H1 (cell line): ENCODE data around the gene SNAPC2. TPM values are rescaled to one million over a fixed set of nuclear protein-coding genes. Genes with fewer than 3 reads are reported as not detected.

Experiments
- CTCF ChIA-PET: fragments of 300-600 bp; sonication (Branson Sonifier 250); formaldehyde crosslinking; loops from one replicate; lab custom pipeline; 2021; ENCODE audit not compliant: partially characterized antibody; lab: Charles Lee
- POLR2A ChIA-PET: fragments of 300-600 bp; sonication (Branson Sonifier 250); formaldehyde crosslinking; loops from one replicate; lab custom pipeline; 2021; ENCODE audit warnings: inconsistent platforms; ENCODE audit not compliant: partially characterized antibody; lab: Charles Lee
- DNase-seq, 2 experiments: peaks; one replicate each; pipeline versions ENCODE4 v3.0.0 to v3.0.0-alpha.2; 2010 to 2022; ENCODE audit warnings: low spot score in 2 of 2, low read depth in 1 of 2, mixed read lengths in 1 of 2
- FAIRE-seq: peaks from 2 replicates; lab custom pipeline; 2011; peaks lifted over from hg19 to GRCh38; lab: Jason Lieb, UNC
- H2AFZ ChIP-seq: 2 replicates; pipeline ENCODE4 v1.8.1; 2012; ENCODE audit warnings: low read length, inconsistent platforms
- H2AK5ac ChIP-seq: 2 replicates; pipeline ENCODE4 v1.6.1; 2013; ENCODE audit warnings: low read depth, low read length
- H2BK120ac ChIP-seq: replicated peaks from 2 replicates; pipeline ENCODE3; 2013; ENCODE audit warnings: low read depth, low read length, inconsistent platforms
- H2BK12ac ChIP-seq: 2 replicates; pipeline ENCODE4 v1.6.1; 2013; ENCODE audit warnings: low read depth, low read length
- H2BK15ac ChIP-seq: 2 replicates; pipeline ENCODE4 v1.6.1; 2013; ENCODE audit warnings: low read length
- H2BK20ac ChIP-seq: 2 replicates; pipeline ENCODE4 v1.6.1; 2013; ENCODE audit warnings: low read length
- H2BK5ac ChIP-seq: 2 replicates; pipeline ENCODE4 v1.6.1; 2013; ENCODE audit warnings: low read depth, low read length
- H3K14ac ChIP-seq: 2 replicates; pipeline ENCODE4 v1.6.1; 2013; ENCODE audit warnings: inconsistent platforms; ENCODE audit not compliant: insufficient read length
- H3K18ac ChIP-seq: 2 replicates; pipeline ENCODE4 v1.6.1; 2013; ENCODE audit warnings: low read length; ENCODE audit errors: extremely low read depth
- H3K23ac ChIP-seq: 2 replicates; pipeline ENCODE4 v1.6.1; 2013; ENCODE audit warnings: inconsistent platforms; ENCODE audit not compliant: insufficient read length
- H3K23me2 ChIP-seq: 2 replicates; pipeline ENCODE4 v1.6.1; 2013; ENCODE audit warnings: low read depth, low read length
- H3K27ac ChIP-seq: 2 replicates; pipeline ENCODE4 v1.6.1; 2011; ENCODE audit warnings: low read depth, low read length, inconsistent platforms
- H3K27me3 ChIP-seq, 4 experiments: replicated peaks in 1 of 4; 1 replicate in 1 of 4; 2 replicates in 3 of 4; pipeline versions ENCODE4 v1.6.1 to v1.8.1; 2011 to 2013; ENCODE audit warnings: low read length in 3 of 4, mild to moderate bottlenecking in 3 of 4, inconsistent platforms in 2 of 4, mixed read lengths in 2 of 4, moderate library complexity in 1 of 4; ENCODE audit not compliant: control insufficient read depth in 3 of 4, insufficient read depth in 3 of 4; ENCODE audit errors: extremely low read depth in 1 of 4
- H3K36me3 ChIP-seq, 4 experiments: 2 replicates each; pipeline versions ENCODE4 v1.6.1 to v1.8.1; 2011 to 2013; ENCODE audit warnings: mild to moderate bottlenecking in 4 of 4, low read length in 3 of 4, moderate library complexity in 2 of 4, control low read depth in 1 of 4, inconsistent platforms in 1 of 4; ENCODE audit not compliant: insufficient read depth in 4 of 4, control insufficient read depth in 2 of 4
- H3K4ac ChIP-seq: replicated peaks from 2 replicates; pipeline ENCODE3; 2013; ENCODE audit warnings: low read length, low read depth, mixed read lengths, inconsistent platforms; ENCODE audit not compliant: insufficient read length
- H3K4me1 ChIP-seq, 4 experiments: replicated peaks in 1 of 4; 1 replicate in 1 of 4; 2 replicates in 3 of 4; pipeline versions ENCODE4 v1.6.1 to v1.8.1; 2011 to 2013; ENCODE audit warnings: low read length in 3 of 4, inconsistent platforms in 2 of 4, mixed read lengths in 1 of 4; ENCODE audit not compliant: insufficient read depth in 4 of 4, control insufficient read depth in 3 of 4
- H3K4me2 ChIP-seq, 2 experiments: 2 replicates each; pipeline versions ENCODE4 v1.6.1 to v1.8.1; 2011 to 2013; ENCODE audit warnings: low read depth in 2 of 2, low read length in 2 of 2, control low read depth in 1 of 2, inconsistent platforms in 1 of 2, mild to moderate bottlenecking in 1 of 2; ENCODE audit not compliant: insufficient read depth in 1 of 2
- H3K4me3 ChIP-seq, 4 experiments: fragments of 200-600, 300-600 bp in 1 of 4; sonication (generic), shearing (Covaris generic), sonication (Bioruptor Twin) in 1 of 4; 2 replicates each; pipeline versions ENCODE4 v1.5.1 to v1.8.1; 2011 to 2016; ENCODE audit warnings: low read length in 4 of 4, low read depth in 3 of 4, control low read depth in 2 of 4, inconsistent platforms in 2 of 4, mild to moderate bottlenecking in 2 of 4, mixed read lengths in 1 of 4, moderate library complexity in 1 of 4; ENCODE audit not compliant: insufficient read depth in 2 of 4; ENCODE audit errors: extremely low read depth in 1 of 4
- H3K56ac ChIP-seq: replicated peaks from 2 replicates; pipeline ENCODE3; 2013; ENCODE audit warnings: low read depth, mild to moderate bottlenecking, mixed read lengths, low read length, inconsistent platforms; ENCODE audit not compliant: insufficient read length
- H3K79me1 ChIP-seq: 2 replicates; pipeline ENCODE4 v1.6.1; 2013; ENCODE audit warnings: low read depth, low read length, control low read depth
- H3K79me2 ChIP-seq, 2 experiments: 2 replicates each; pipeline versions ENCODE4 v1.6.1 to v1.8.1; 2012 to 2013; ENCODE audit warnings: low read length in 2 of 2, mild to moderate bottlenecking in 2 of 2, inconsistent platforms in 1 of 2; ENCODE audit not compliant: insufficient read depth in 2 of 2, control insufficient read depth in 1 of 2
- H3K9ac ChIP-seq, 4 experiments: replicated peaks in 1 of 4; 1 replicate in 1 of 4; 2 replicates in 3 of 4; pipeline versions ENCODE4 v1.6.1 to v1.8.1; 2011 to 2013; ENCODE audit warnings: low read depth in 3 of 4, low read length in 3 of 4, control low read depth in 2 of 4, mild to moderate bottlenecking in 2 of 4, moderate library complexity in 2 of 4, inconsistent platforms in 1 of 4; ENCODE audit errors: extremely low read depth in 1 of 4
- H3K9me3 ChIP-seq, 2 experiments: 2 replicates each; pipeline versions ENCODE4 v1.6.1 to v1.8.1; 2012 to 2013; ENCODE audit warnings: mild to moderate bottlenecking in 2 of 2, moderate library complexity in 2 of 2, control low read depth in 1 of 2, inconsistent platforms in 1 of 2, low read depth in 1 of 2, low read length in 1 of 2, mixed read lengths in 1 of 2; ENCODE audit not compliant: insufficient read depth in 2 of 2
- H4K20me1 ChIP-seq, 2 experiments: replicated peaks in 1 of 2; 2 replicates each; pipeline versions ENCODE3 to v1.8.1; 2011 to 2013; ENCODE audit warnings: inconsistent platforms in 2 of 2, low read length in 2 of 2, mild to moderate bottlenecking in 1 of 2; ENCODE audit not compliant: insufficient read depth in 2 of 2, control insufficient read depth in 1 of 2
- H4K5ac ChIP-seq: 2 replicates; pipeline ENCODE4 v1.6.1; 2013; ENCODE audit warnings: low read length, low read depth, mixed read lengths, inconsistent platforms; ENCODE audit not compliant: insufficient read length
- H4K8ac ChIP-seq: 2 replicates; pipeline ENCODE4 v1.8.0; 2013; ENCODE audit warnings: mild to moderate bottlenecking, moderate library complexity, low read length, inconsistent platforms; ENCODE audit not compliant: insufficient read depth; ENCODE audit errors: extremely low read depth
- H4K91ac ChIP-seq: replicated peaks from 2 replicates; pipeline ENCODE3; 2013; ENCODE audit warnings: low read length, mixed read lengths, inconsistent platforms; ENCODE audit not compliant: insufficient read length
- ATF2 ChIP-seq: IDR thresholded peaks from 2 replicates; pipeline ENCODE4 v1.6.1; 2012; ENCODE audit warnings: low read length, inconsistent platforms
- CREB1 ChIP-seq: IDR thresholded peaks from 2 replicates; pipeline ENCODE4 v1.6.1; 2012; ENCODE audit warnings: inconsistent platforms
- EZH2 ChIP-seq: fragments of 200-600 bp; sonication (generic); IDR thresholded peaks from 2 replicates; pipeline ENCODE4 v1.7.1; 2012; ENCODE audit warnings: low read depth, mild to moderate bottlenecking, moderate library complexity, low read length, inconsistent platforms; ENCODE audit not compliant: severe bottlenecking
- SIX5 ChIP-seq: IDR thresholded peaks from 2 replicates; pipeline ENCODE4 v1.6.1; 2011; ENCODE audit warnings: mild to moderate bottlenecking, low read depth, low read length
- WGBS, 2 experiments: shearing (Covaris generic) in 1 of 2; methylation state at CpG; one replicate each; pipeline versions ENCODE4 v1.1.6 to v1.1.7; 2013 to 2015; ENCODE audit warnings: low lambda C conversion rate in 2 of 2, mixed read lengths in 2 of 2, inconsistent platforms in 1 of 2, low coverage in 1 of 2, missing lambda C conversion rate in 1 of 2; ENCODE audit not compliant: insufficient replicate concordance in 2 of 2, insufficient coverage in 1 of 2, insufficient read length in 1 of 2; ENCODE audit errors: extremely low coverage in 1 of 2, missing lambda C conversion rate in 1 of 2; 5-methylcytosine and 5-hydroxymethylcytosine counted together
- polyA plus RNA-seq, 7 experiments: library from polyadenylated mRNA; depleted of rRNA in 3 of 7; stranded (reverse) in 5 of 7; unstranded in 2 of 7; fragments of >200 nt in 5 of 7; fragments of 200-250 nt in 2 of 7; gene quantifications; 1 replicate in 5 of 7; 2 replicates in 1 of 7; 4 replicates in 1 of 7; pipeline versions ENCODE4 v1.2.1 to v1.2.3, GENCODE V29; 2011 to 2013; ENCODE audit warnings: missing spikeins in 2 of 7, mixed read lengths in 2 of 7
- total RNA-seq: library from RNA; stranded (reverse); fragmentation: NEBNext Ultra II Directional; extraction: Animal tissue kit (Norgen Biotek cat#: 25700); gene quantifications from 2 replicates; pipeline ENCODE4 v1.2.1, GENCODE V29; 2021

The SNAPC2 gene
- total and polyA plus RNA-seq, 2 of the 8 experiments (the other 6 are each of a cell fraction or from before 2014, with no cell fraction given), result 18.2 to 20.3 TPM

DNA sequence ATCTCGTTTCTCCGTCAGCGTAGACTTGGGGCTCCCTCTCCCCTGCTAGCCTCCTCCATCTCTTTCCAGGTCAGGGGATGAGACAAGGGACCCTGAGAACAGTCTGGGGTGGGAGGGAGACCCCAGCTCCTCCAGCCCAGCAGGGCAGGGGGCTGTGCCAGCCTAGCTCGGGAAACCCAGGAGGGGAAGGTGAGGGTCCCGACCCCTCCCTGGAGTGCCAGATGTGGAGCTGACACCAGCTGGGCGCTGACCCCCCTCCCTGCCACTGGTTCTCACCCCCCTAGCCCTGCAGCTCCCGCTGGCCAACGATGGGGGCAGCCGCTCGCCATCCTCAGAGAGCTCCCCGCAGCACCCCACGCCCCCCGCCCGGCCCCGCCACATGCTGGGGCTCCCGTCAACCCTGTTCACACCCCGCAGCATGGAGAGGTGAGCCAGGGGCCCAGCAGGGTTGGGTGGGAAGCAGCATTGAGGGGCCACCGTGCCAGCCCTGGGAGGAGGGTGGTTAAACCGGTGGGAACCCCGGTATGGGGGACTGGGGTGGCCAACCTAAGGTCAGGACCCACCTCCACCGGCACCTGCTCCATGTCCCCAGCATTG lies 10.6 kb upstream of the SNAPC2 start:
- no peak overlapping the region for H2BK20ac ChIP-seq
- H3K4me3 ChIP-seq, result no peak overlapping the region
- H2BK5ac ChIP-seq, result no peak overlapping the region
- peaks cover 2% of the 10 kb centered on the region; the same call in 1 of the 2 replicates for H3K23me2 ChIP-seq
- POLR2A ChIA-PET, result interaction anchor here (1.5 to 2.3 kb wide), 4 partner anchors 9 to 52 kb away, joined by 4 to 12 read pairs (median 8); partner anchors contain the start of gene TIMM44
- H3K9ac ChIP-seq, result no peak overlapping the region
- no peak overlapping the region for H3K56ac ChIP-seq
- H2BK120ac ChIP-seq, result no peak overlapping the region
- no peaks in the 10 kb centered on the region for H3K9me3 ChIP-seq
- no peak overlapping the region for H3K14ac ChIP-seq
- H3K23ac ChIP-seq, result no peak overlapping the region
- H3K36me3 ChIP-seq, result peaks cover 5 to 30% (median 16%) of the 10 kb centered on the region in 4 experiments; a peak in 5 of 8 replicates
- TF ChIP-seq ATF2 (no peak), SIX5 (no peak), EZH2 (no peak), CREB1 (no peak)
- DNase-seq (no peak), FAIRE-seq (no peak)
- no peak overlapping the region for H3K4ac ChIP-seq
- H4K5ac ChIP-seq, result no peak overlapping the region
- peaks cover 0 to 3% (median 3%) of the 10 kb centered on the region in 4 experiments; a peak in 5 of 7 replicates for H3K4me1 ChIP-seq
- WGBS, 2 experiments, result 93% methylated on average over 16 of the region's 21 CpGs; no CpG with 5 or more reads in 1 of the 2 experiments
- peaks cover 7% of the 10 kb centered on the region for H3K79me1 ChIP-seq
- CTCF ChIA-PET, result interaction anchor here (0.7 to 1.6 kb wide), 6 partner anchors 14 to 57 kb away, joined by 3 to 6 read pairs (median 4); partner anchors contain the start of gene PRR36
- H3K79me2 ChIP-seq, result peaks cover 0 to 17% of the 10 kb centered on the region in 2 experiments; a peak in 2 of 4 replicates
- peaks cover 0 to 3% (median under 1%) of the 10 kb centered on the region in 4 experiments; a peak in 3 of 7 replicates for H3K27me3 ChIP-seq
- no peak overlapping the region for H4K91ac ChIP-seq
- H3K18ac ChIP-seq, result no peak overlapping the region
- H2AFZ ChIP-seq, result no peak overlapping the region
- no peak overlapping the region for H2BK12ac ChIP-seq
- no peak overlapping the region for H2AK5ac ChIP-seq
- no peak overlapping the region for H3K4me2 ChIP-seq
- H4K8ac ChIP-seq, result no peak overlapping the region
- H2BK15ac ChIP-seq, result no peak overlapping the region
- H3K27ac ChIP-seq, result no peak overlapping the region
- H4K20me1 ChIP-seq, result peaks cover 5 to 19% of the 10 kb centered on the region in 2 experiments
